AG09309 (cell line): Measurements from ENCODE around the gene GRM8.

Source experiments
- DNase-seq: peaks from one replicate; pipeline ENCODE4 v3.0.0-alpha.2; 2010; ENCODE audit warnings: low read depth
- H3K4me3 ChIP-seq: 2 replicates; pipeline ENCODE4 v1.5.1; 2011; ENCODE audit warnings: mild to moderate bottlenecking, low read depth, low read length, moderate library complexity; ENCODE audit not compliant: control insufficient read depth
- CTCF ChIP-seq: IDR thresholded peaks from 2 replicates; pipeline ENCODE4 v1.5.1; 2011; ENCODE audit warnings: mild to moderate bottlenecking, low read depth, low read length, inconsistent platforms; ENCODE audit not compliant: insufficient read depth, control insufficient read depth; ENCODE audit errors: missing control alignments

Gene GRM8

GRCh38 chr7:127146746-127147536 lies 105.8 kb downstream of the GRM8 start:
- H3K4me3 ChIP-seq, result no peak overlapping the region
- DNase-seq, result no peak
- TF ChIP-seq CTCF, result no peak

- H3K4me3 ChIP-seq, result no peak overlapping the region
- no peak for TF ChIP-seq CTCF
- no peak for DNase-seq
Measured at GRCh38 chr7:127137146-127137545, 115.6 kb downstream of the GRM8 start.

- H3K4me3 ChIP-seq, result no peak overlapping the region
- no peak for DNase-seq
- no peak for TF ChIP-seq CTCF
Measured at GRCh38 chr7:127135871-127136485, 116.8 kb downstream of the GRM8 start.

- no peak overlapping the region for H3K4me3 ChIP-seq
- no peak for DNase-seq
- TF ChIP-seq CTCF, result no peak
Measured at GRCh38 chr7:127123220-127123619, 129.5 kb downstream of the GRM8 start.

- no peak for DNase-seq
- TF ChIP-seq CTCF, result no peak
- H3K4me3 ChIP-seq, result no peak overlapping the region
Measured at GRCh38 chr7:127119517-127119916, 133.2 kb downstream of the GRM8 start.

- TF ChIP-seq CTCF, result no peak
- no peak overlapping the region for H3K4me3 ChIP-seq
- DNase-seq, result no peak
Measured at GRCh38 chr7:127114742-127115265, 137.9 kb downstream of the GRM8 start.
